22Rv1 (cell line): ENCODE measurements around the gene SHISA2.

Source experiments
- ZFX ChIP-seq: fragments of 450-650 bp; IDR thresholded peaks from 2 replicates; pipeline ENCODE4 v1.6.1; 2017; ENCODE audit warnings: antibody characterized with exemption, borderline replicate concordance
- TF ChIP-seq, protein P1 (sequence below): fragments of 450-650 bp; IDR thresholded peaks from 2 replicates; pipeline ENCODE4 v1.5.1; 2017; ENCODE audit warnings: mild to moderate bottlenecking

DNA sequence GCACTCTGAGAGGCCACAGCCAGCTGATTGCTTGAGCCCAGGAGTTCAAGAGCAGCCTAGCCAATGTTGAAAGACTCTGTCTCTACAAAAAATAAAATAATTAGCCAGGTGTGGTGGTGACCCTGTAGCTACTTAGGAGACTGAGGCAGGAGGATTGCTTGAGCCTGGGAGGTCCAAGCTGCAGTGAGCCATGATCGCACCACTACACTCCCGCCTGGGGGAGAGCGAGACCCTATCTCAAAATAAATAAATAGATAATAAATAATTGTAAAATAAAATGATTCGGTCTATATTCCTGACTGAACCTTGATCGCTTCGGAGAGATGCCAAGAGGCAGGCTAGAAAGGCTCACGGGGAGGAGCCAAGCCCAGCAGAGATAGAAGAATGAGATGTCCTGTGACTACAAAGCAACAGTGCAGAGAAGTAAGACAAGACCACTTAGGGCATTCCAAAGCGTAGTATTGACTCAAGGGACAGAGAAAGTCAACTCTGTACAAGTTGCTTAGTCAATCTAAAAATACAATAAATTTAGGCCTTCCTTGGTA, 12.8 kb downstream of the SHISA2 start:
- TF ChIP-seq, protein P1, sequence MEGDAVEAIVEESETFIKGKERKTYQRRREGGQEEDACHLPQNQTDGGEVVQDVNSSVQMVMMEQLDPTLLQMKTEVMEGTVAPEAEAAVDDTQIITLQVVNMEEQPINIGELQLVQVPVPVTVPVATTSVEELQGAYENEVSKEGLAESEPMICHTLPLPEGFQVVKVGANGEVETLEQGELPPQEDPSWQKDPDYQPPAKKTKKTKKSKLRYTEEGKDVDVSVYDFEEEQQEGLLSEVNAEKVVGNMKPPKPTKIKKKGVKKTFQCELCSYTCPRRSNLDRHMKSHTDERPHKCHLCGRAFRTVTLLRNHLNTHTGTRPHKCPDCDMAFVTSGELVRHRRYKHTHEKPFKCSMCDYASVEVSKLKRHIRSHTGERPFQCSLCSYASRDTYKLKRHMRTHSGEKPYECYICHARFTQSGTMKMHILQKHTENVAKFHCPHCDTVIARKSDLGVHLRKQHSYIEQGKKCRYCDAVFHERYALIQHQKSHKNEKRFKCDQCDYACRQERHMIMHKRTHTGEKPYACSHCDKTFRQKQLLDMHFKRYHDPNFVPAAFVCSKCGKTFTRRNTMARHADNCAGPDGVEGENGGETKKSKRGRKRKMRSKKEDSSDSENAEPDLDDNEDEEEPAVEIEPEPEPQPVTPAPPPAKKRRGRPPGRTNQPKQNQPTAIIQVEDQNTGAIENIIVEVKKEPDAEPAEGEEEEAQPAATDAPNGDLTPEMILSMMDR: no peak
- TF ChIP-seq ZFX: no peak
